HG03558 (cell line): ENCODE measurements around the gene PCBP3.

Experiments used
- ATAC-seq: cut with Tn5 transposase; IDR thresholded peaks from one replicate; pipeline ENCODE4 v1.9.1; 2021; ENCODE audit warnings: moderate number of reproducible peaks; ENCODE audit not compliant: unreplicated experiment; ENCODE audit errors: extremely low read depth

PCBP3 gene

GRCh38 chr21:45741691-45742090, 98.2 kb downstream of the PCBP3 start:
- no peak for ATAC-seq

GRCh38 chr21:45742247-45742646, 98.7 kb downstream of the PCBP3 start:
- ATAC-seq: no peak

GRCh38 chr21:45745256-45745655, 101.7 kb downstream of the PCBP3 start:
- no peak for ATAC-seq

- ATAC-seq: no peak
Measured at GRCh38 chr21:45747233-45747766, 103.8 kb downstream of the PCBP3 start.

DNA sequence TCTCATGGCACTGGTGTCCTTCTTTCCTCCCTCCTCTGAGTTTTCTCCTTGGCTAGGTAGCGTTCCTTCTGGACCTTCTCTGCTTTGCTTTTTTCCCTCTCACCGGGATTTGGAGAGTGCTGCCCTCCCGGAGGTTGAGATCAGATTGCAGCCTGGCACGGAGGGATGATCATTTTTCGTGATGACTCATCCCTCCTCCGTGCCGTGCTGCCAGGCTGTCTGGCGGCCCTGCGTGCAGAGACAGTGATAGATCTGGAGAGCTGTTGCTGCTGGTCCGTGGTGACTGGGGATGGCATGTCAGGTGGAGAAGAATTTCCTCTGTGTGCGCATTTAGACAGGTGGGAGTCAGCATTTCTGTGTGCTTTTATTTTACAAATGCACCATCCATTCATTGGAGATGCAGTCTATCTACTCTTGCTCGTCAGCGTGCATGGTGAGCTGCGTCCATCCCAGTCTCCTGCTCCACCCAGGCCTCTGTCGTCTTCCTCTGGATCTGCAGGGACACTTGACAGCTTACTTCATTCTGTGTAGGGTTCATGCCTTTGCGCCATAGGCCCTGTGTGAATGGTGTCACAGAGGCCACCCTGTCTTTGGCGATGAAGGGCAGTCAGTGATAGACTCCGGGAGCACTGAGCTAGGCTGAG, 104.4 kb downstream of the PCBP3 start:
- ATAC-seq: no peak

DNA sequence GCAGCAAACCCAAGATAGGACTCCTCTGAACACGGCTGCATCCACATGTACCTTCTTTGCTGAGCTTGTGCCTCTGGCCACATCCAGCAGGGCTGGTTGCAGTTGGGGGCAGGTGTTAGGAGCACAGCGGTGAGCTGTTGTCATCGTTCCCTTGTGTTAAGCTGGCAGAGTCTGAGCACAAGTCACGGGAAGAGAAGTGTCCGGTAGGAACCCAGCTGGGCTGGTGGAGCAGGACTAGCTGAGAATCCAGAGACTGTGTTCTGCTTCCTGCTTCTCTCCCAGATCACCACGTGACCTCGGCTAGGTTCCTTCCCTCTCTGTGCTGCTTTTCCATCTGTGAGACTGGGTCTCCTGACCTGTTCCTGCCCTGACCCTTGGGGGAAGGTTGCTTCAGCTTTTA, 105.1 kb downstream of the PCBP3 start:
- ATAC-seq: no peak

GRCh38 chr21:45749974-45750373, 106.4 kb downstream of the PCBP3 start:
- no peak for ATAC-seq

GRCh38 chr21:45750936-45751335, 107.4 kb downstream of the PCBP3 start:
- ATAC-seq: no peak

- ATAC-seq: no peak
Measured at GRCh38 chr21:45753445-45753844, 109.9 kb downstream of the PCBP3 start.

DNA sequence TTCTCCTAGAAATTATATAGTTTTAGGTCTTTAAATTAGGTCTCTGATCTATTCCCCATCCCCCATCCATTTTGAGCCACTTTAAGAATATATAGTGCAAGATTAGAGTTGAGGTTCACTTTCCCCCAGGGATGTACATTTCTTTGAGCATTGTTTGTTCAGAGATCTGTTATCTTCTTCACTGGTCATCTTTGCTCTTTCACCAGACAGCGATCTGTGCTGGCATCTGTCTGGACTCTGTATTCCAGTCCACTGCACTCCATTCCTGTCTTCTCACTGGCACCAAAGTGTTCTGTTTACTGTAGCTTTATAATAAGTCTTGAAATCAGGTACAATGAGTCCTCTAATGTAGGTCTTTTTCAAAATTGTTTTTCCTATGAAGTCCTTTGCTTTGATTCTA, 112.5 kb downstream of the PCBP3 start:
- ATAC-seq: no peak

- no peak for ATAC-seq
Measured at GRCh38 chr21:45756669-45757068, 113.1 kb downstream of the PCBP3 start.

GRCh38 chr21:45761704-45762103, 118.2 kb downstream of the PCBP3 start:
- ATAC-seq: no peak

GRCh38 chr21:45763074-45763473, 119.5 kb downstream of the PCBP3 start:
- ATAC-seq: no peak

DNA sequence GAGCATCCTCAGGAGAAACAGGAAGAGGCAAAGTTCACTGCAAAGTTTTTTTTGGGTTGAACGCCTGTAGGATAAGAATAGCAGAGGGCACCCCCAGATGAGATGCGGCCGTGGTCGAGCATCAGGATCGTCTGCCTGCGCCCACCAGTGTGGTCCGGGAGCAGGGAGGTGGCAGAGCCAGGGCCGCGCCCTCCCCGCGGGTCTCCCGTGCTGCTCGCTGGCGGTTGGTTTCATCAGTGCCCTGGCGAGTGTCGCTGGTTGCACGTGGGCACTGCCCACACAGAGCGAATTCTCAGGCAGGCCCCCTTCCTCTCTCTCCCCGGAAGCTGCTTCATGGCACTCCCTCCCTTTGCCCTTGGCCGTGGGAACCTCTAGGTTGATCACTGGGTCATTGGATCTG, 120.0 kb downstream of the PCBP3 start:
- no peak for ATAC-seq

DNA sequence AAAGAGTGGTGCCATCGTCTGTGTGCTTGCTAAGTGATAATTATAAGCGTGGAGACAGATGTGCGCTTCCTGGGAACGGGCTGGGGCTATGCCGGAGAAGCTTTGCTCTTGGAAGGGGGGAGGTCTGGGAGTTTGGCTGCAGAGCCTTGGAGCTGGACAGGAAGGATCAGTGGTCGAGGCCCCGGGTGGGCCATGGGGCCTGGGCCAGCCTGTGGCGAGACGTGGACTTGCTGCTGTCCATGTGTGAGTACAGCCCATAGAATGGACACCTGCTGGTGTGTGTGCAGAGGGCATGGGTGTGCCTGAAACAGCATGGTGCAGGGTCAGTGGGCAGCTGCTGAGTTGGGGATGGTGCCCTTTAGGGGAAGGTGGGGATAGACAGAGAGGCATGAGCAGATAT, 121.3 kb downstream of the PCBP3 start:
- no peak for ATAC-seq

DNA sequence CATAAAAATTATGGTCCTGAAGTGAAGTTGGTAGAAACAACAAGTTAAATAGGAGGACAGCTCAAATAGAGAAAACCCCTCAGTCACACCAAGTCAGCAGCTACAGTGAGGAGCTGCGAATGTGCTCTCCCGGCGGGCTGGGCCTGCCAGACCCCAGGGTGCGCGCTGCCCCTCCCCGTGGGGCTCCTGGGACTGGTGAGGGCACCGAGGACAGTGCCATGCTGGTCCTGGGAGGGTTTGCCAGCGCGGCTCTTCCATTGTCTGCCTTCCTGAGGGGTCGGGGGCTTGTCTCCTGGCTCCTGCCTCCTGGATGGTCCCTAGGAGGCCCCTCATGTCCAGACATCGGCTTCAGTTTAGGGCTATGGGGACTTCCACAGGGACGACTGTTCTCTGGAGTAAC, 121.8 kb downstream of the PCBP3 start:
- ATAC-seq: no peak

DNA sequence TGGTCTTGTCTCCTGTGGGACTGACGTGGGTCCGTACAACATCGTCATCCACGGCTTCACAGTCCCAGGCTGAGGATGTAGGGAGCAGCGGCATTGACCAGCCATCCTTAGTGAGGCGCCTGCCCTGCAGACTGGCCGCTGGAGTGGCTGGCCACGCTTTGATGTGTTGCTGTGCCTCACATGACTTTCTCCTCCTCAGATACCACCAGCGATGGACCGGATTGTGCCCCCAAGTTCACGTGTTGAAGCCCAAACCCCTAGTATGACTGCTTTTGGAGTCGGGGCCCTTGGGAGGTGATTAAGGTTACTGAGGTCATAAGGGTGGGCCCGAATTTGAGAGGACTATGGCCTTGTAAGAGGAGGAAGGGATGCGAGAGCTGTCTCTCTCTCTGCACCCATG, 122.5 kb downstream of the PCBP3 start:
- ATAC-seq: no peak

DNA sequence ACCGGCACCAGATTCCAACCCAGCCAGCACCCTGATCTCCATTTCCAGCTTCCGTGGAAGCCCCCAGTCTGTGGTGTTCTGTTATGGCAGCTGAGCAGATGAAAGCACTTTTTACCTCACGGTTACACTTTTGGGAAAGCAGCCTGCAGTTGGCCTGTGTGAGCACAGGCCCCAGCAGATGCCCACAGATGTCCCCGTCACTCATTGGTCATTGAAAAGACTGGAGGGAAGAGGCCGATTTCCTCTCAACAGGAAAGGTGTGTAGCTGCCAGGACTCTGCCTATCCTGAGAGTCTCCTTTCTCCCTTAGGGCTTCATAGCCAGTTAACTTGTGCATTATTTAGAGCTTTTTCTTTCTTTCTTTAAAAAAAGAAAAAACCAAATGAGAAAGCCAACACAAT, 123.0 kb downstream of the PCBP3 start:
- no peak for ATAC-seq

GRCh38 chr21:45767071-45768006, 123.8 kb downstream of the PCBP3 start:
- no peak for ATAC-seq

GRCh38 chr21:45768011-45768739, 124.7 kb downstream of the PCBP3 start:
- no peak for ATAC-seq

- no peak for ATAC-seq
Measured at GRCh38 chr21:45768740-45769048, 125.2 kb downstream of the PCBP3 start.
